Measurements from ENCODE around the gene CPM.

Gene CPM

GRCh38 chr12:68873316-68873715 lies 59.7 kb downstream of the CPM start:
- DNase-seq, result no peak

- DNase-seq, result peak in 1 of 5 donors; percentile 13
These were observed 61.0 kb downstream of the CPM start for GRCh38 chr12:68871921-68872320.

- no peak for DNase-seq
These were observed 61.6 kb downstream of the CPM start for GRCh38 chr12:68871396-68871795.

- no peak for DNase-seq
These were observed 62.5 kb downstream of the CPM start for GRCh38 chr12:68870443-68870842.

- DNase-seq, result no peak
These were observed 63.0 kb downstream of the CPM start for GRCh38 chr12:68870011-68870410.

- DNase-seq, result no peak
These were observed 64.8 kb downstream of the CPM start for GRCh38 chr12:68868043-68868790.

GRCh38 chr12:68867606-68868005 lies 65.4 kb downstream of the CPM start:
- no peak for DNase-seq

- DNase-seq, result no peak
These were observed 66.0 kb downstream of the CPM start for GRCh38 chr12:68866950-68867349.

GRCh38 chr12:68865399-68866164 lies 67.4 kb downstream of the CPM start:
- no peak for DNase-seq

- DNase-seq, result no peak
These were observed 68.4 kb downstream of the CPM start for GRCh38 chr12:68864604-68865003.

- DNase-seq, result peak in 2 of 5 donors; percentile 10 to 41
These were observed 69.0 kb downstream of the CPM start for GRCh38 chr12:68863886-68864454.

GRCh38 chr12:68863109-68863770 lies 69.7 kb downstream of the CPM start:
- no peak for DNase-seq

GRCh38 chr12:68861890-68862289 lies 71.1 kb downstream of the CPM start:
- no peak for DNase-seq

- no peak for DNase-seq
These were observed 76.5 kb downstream of the CPM start for GRCh38 chr12:68856510-68856909.

GRCh38 chr12:68855771-68856170 lies 77.2 kb downstream of the CPM start:
- DNase-seq, result no peak

- DNase-seq, result no peak
These were observed 77.9 kb downstream of the CPM start for GRCh38 chr12:68855111-68855510.

GRCh38 chr12:68854554-68854953 lies 78.4 kb downstream of the CPM start:
- DNase-seq, result no peak

GRCh38 chr12:68854078-68854468 lies 78.9 kb downstream of the CPM start:
- DNase-seq, result no peak

- no peak for DNase-seq
These were observed 79.4 kb downstream of the CPM start for GRCh38 chr12:68853396-68854077.

GRCh38 chr12:68851592-68852306 lies 81.2 kb downstream of the CPM start:
- no peak for DNase-seq

GRCh38 chr12:68850390-68850789 lies 82.6 kb downstream of the CPM start:
- DNase-seq, result no peak

- no peak for DNase-seq
These were observed 86.2 kb downstream of the CPM start for GRCh38 chr12:68846811-68847210.
